Karpas-422 (cell line): ENCODE data around the gene ANKRD49. TPM values are rescaled to one million over a fixed set of nuclear protein-coding genes. Genes with fewer than 3 reads are reported as not detected.

Source experiments
- DNase-seq: peaks from one replicate; pipeline ENCODE4 v3.0.0-alpha.2; 2015
- H2AFZ ChIP-seq: fragments of 200-600 bp; sonication (generic); 2 replicates; pipeline ENCODE4 v1.6.1; 2014; ENCODE audit warnings: antibody characterized with exemption, low read length, mixed read lengths
- H3K27ac ChIP-seq: fragments of 200-600 bp; sonication (generic); 2 replicates; pipeline ENCODE4 v1.5.1; 2014; ENCODE audit warnings: mild to moderate bottlenecking, low read length, moderate library complexity
- H3K27me3 ChIP-seq: fragments of 200-600 bp; sonication (generic); 2 replicates; pipeline ENCODE4 v1.6.1; 2014; ENCODE audit warnings: low read length, mixed read lengths
- H3K36me3 ChIP-seq: fragments of 200-600 bp; sonication (generic); 2 replicates; pipeline ENCODE4 v1.6.1; 2014; ENCODE audit warnings: low read length, mixed read lengths; ENCODE audit not compliant: insufficient read depth
- H3K4me1 ChIP-seq: fragments of 200-600 bp; sonication (generic); 2 replicates; pipeline ENCODE4 v1.6.1; 2014; ENCODE audit warnings: mild to moderate bottlenecking, low read length, mixed read lengths
- H3K4me2 ChIP-seq: fragments of 200-600 bp; sonication (generic); 2 replicates; pipeline ENCODE4 v1.6.1; 2014; ENCODE audit warnings: low read length, low read depth, mild to moderate bottlenecking; ENCODE audit not compliant: poor library complexity, severe bottlenecking
- H3K4me3 ChIP-seq: fragments of 200-600 bp; sonication (generic); 2 replicates; pipeline ENCODE4 v1.5.1; 2014; ENCODE audit warnings: mild to moderate bottlenecking, antibody characterized with exemption, low read length, mixed read lengths
- H3K79me2 ChIP-seq: fragments of 200-600 bp; sonication (generic); 2 replicates; pipeline ENCODE4 v1.6.1; 2014; ENCODE audit warnings: mild to moderate bottlenecking, low read length, mixed read lengths
- H3K9ac ChIP-seq: fragments of 200-600 bp; sonication (generic); 2 replicates; pipeline ENCODE4 v1.6.0; 2014; ENCODE audit warnings: low read length
- H3K9me2 ChIP-seq: fragments of 200-600 bp; sonication (generic), shearing (Covaris generic); replicated peaks from 2 replicates; pipeline ENCODE4 v1.6.0; 2014; ENCODE audit warnings: mild to moderate bottlenecking, low read length, moderate library complexity; ENCODE audit not compliant: insufficient read depth
- H3K9me3 ChIP-seq: fragments of 300-700, 200-600 bp; sonication (generic); 2 replicates; pipeline ENCODE4 v1.6.1; 2014; ENCODE audit warnings: low read length, mixed read lengths
- H4K20me1 ChIP-seq: fragments of 200-600 bp; sonication (generic); 2 replicates; pipeline ENCODE4 v1.6.1; 2014; ENCODE audit warnings: mild to moderate bottlenecking, antibody characterized with exemption, low read length, low read depth; ENCODE audit not compliant: insufficient read depth
- total RNA-seq: library from RNA; depleted of rRNA; stranded (reverse); fragments of >200 nt; shearing (Covaris generic); gene quantifications from 2 replicates; pipeline ENCODE4 v1.2.3, GENCODE V29; 2014; ENCODE audit warnings: low replicate concordance

ANKRD49 gene
- total RNA-seq, 1 experiment from 2014 or later = 112 TPM

GRCh38 chr11:94455861-94456260 lies 37.9 kb upstream of the ANKRD49 start:
- Histone ChIP-seq H3K27me3 (no peaks in the 10 kb centered on the region), H3K9me2 (no peaks in the 10 kb centered on the region), H4K20me1 (no peaks in the 10 kb centered on the region), H3K9me3 (0 out of 2 replicates have a peak, but pooled peaks cover 3% of the 10 kb centered on the region), H3K27ac (no peak overlapping the region), H3K4me1 (peaks cover 3% of the 10 kb centered on the region; the same call in 1 of the 2 replicates), H3K9ac (no peak overlapping the region), H3K4me3 (no peak overlapping the region), H3K4me2 (no peak overlapping the region), H2AFZ (no peak overlapping the region), H3K79me2 (peaks cover 22% of the 10 kb centered on the region), H3K36me3 (peaks cover 87% of the 10 kb centered on the region)
- no peak for DNase-seq

GRCh38 chr11:94457118-94458029 lies 36.4 kb upstream of the ANKRD49 start:
- no peak for DNase-seq
- H3K4me3 ChIP-seq = no peak overlapping the region
- H3K9me2 ChIP-seq = no peaks in the 10 kb centered on the region
- H3K27me3 ChIP-seq = no peaks in the 10 kb centered on the region
- no peak overlapping the region for H2AFZ ChIP-seq
- no peaks in the 10 kb centered on the region for H4K20me1 ChIP-seq
- peaks cover 3% of the 10 kb centered on the region; the same call in 1 of the 2 replicates for H3K4me1 ChIP-seq
- H3K36me3 ChIP-seq = peaks cover 86% of the 10 kb centered on the region
- peaks cover 28% of the 10 kb centered on the region for H3K79me2 ChIP-seq
- no peak overlapping the region for H3K4me2 ChIP-seq
- H3K27ac ChIP-seq = no peak overlapping the region
- H3K9ac ChIP-seq = no peak overlapping the region
- H3K9me3 ChIP-seq = 0 out of 2 replicates have a peak, but pooled peaks cover 3% of the 10 kb centered on the region

GRCh38 chr11:94459576-94459975 lies 34.2 kb upstream of the ANKRD49 start:
- Histone ChIP-seq H3K4me1 (peaks cover 3% of the 10 kb centered on the region; the same call in 1 of the 2 replicates), H3K27ac (no peak overlapping the region), H3K4me2 (no peak overlapping the region), H3K9ac (no peak overlapping the region), H3K79me2 (peaks cover 34% of the 10 kb centered on the region), H3K4me3 (no peak overlapping the region), H3K9me2 (no peaks in the 10 kb centered on the region), H4K20me1 (no peaks in the 10 kb centered on the region), H3K36me3 (peaks cover 71% of the 10 kb centered on the region), H2AFZ (no peak overlapping the region), H3K9me3 (no peaks in the 10 kb centered on the region), H3K27me3 (no peaks in the 10 kb centered on the region)
- no peak for DNase-seq

- H3K27ac ChIP-seq = no peak overlapping the region
- no peak for DNase-seq
- no peaks in the 10 kb centered on the region for H3K9me3 ChIP-seq
- H3K9ac ChIP-seq = no peak overlapping the region
- H3K4me1 ChIP-seq = peaks cover 16% of the 10 kb centered on the region
- H2AFZ ChIP-seq = no peak overlapping the region
- H3K79me2 ChIP-seq = peaks cover 73% of the 10 kb centered on the region
- H3K27me3 ChIP-seq = no peaks in the 10 kb centered on the region
- H4K20me1 ChIP-seq = no peaks in the 10 kb centered on the region
- peaks cover 89% of the 10 kb centered on the region for H3K36me3 ChIP-seq
- H3K4me3 ChIP-seq = no peak overlapping the region
- no peak overlapping the region for H3K4me2 ChIP-seq
- peaks cover 3% of the 10 kb centered on the region; the same call in 1 of the 2 replicates for H3K9me2 ChIP-seq
These were observed 24.4 kb upstream of the ANKRD49 start for GRCh38 chr11:94469416-94469815.

GRCh38 chr11:94472916-94473799 lies 20.6 kb upstream of the ANKRD49 start:
- H3K79me2 ChIP-seq = peaks cover 79% of the 10 kb centered on the region
- DNase-seq = peak; percentile 73
- H3K4me3 ChIP-seq = no peak overlapping the region
- no peaks in the 10 kb centered on the region for H3K27me3 ChIP-seq
- peaks cover 89% of the 10 kb centered on the region for H3K36me3 ChIP-seq
- no peak overlapping the region for H3K9ac ChIP-seq
- no peaks in the 10 kb centered on the region for H3K9me3 ChIP-seq
- peaks cover 29% of the 10 kb centered on the region for H3K4me1 ChIP-seq
- peaks cover 6% of the 10 kb centered on the region; the same call in 1 of the 2 replicates for H3K9me2 ChIP-seq
- peak overlapping the region; percentile 67 for H3K27ac ChIP-seq
- H3K4me2 ChIP-seq = peak overlapping the region; percentile 7
- H2AFZ ChIP-seq = no peak overlapping the region
- no peaks in the 10 kb centered on the region for H4K20me1 ChIP-seq

- no peaks in the 10 kb centered on the region for H3K27me3 ChIP-seq
- H3K36me3 ChIP-seq = peaks cover 87% of the 10 kb centered on the region
- peaks cover 4% of the 10 kb centered on the region; the same call in 1 of the 2 replicates for H3K9me2 ChIP-seq
- no peak overlapping the region for H2AFZ ChIP-seq
- H4K20me1 ChIP-seq = no peaks in the 10 kb centered on the region
- H3K79me2 ChIP-seq = peaks cover 60% of the 10 kb centered on the region
- no peak overlapping the region for H3K4me2 ChIP-seq
- DNase-seq = no peak
- no peak overlapping the region for H3K9ac ChIP-seq
- peaks cover 29% of the 10 kb centered on the region for H3K4me1 ChIP-seq
- no peaks in the 10 kb centered on the region for H3K9me3 ChIP-seq
- no peak overlapping the region for H3K27ac ChIP-seq
- H3K4me3 ChIP-seq = no peak overlapping the region
These were observed 16.2 kb upstream of the ANKRD49 start for GRCh38 chr11:94477624-94478023.

- H3K4me1 ChIP-seq = no peaks in the 10 kb centered on the region
- H3K4me2 ChIP-seq = no peak overlapping the region
- no peak overlapping the region for H3K27ac ChIP-seq
- H4K20me1 ChIP-seq = no peaks in the 10 kb centered on the region
- H3K27me3 ChIP-seq = no peaks in the 10 kb centered on the region
- peaks cover 56% of the 10 kb centered on the region for H3K79me2 ChIP-seq
- no peak overlapping the region for H3K9ac ChIP-seq
- no peak overlapping the region for H2AFZ ChIP-seq
- no peaks in the 10 kb centered on the region for H3K9me2 ChIP-seq
- H3K4me3 ChIP-seq = no peak overlapping the region
- no peaks in the 10 kb centered on the region for H3K9me3 ChIP-seq
- no peak for DNase-seq
- peaks cover 88% of the 10 kb centered on the region for H3K36me3 ChIP-seq
These were observed 12.4 kb upstream of the ANKRD49 start for GRCh38 chr11:94481342-94481741.

GRCh38 chr11:94486068-94486467 lies 7.7 kb upstream of the ANKRD49 start:
- Histone ChIP-seq H3K4me3 (no peak overlapping the region), H3K9ac (no peak overlapping the region), H3K79me2 (peaks cover 85% of the 10 kb centered on the region), H3K27me3 (no peaks in the 10 kb centered on the region), H4K20me1 (no peaks in the 10 kb centered on the region), H2AFZ (no peak overlapping the region), H3K4me1 (no peaks in the 10 kb centered on the region), H3K9me2 (no peaks in the 10 kb centered on the region), H3K36me3 (peaks cover 95% of the 10 kb centered on the region), H3K4me2 (no peak overlapping the region), H3K27ac (no peak overlapping the region), H3K9me3 (no peaks in the 10 kb centered on the region)
- no peak for DNase-seq
